Measurements from ENCODE around the gene ARMC3. TPM values are rescaled to one million over a fixed set of nuclear protein-coding genes. Genes with fewer than 3 reads are reported as not detected.

Gene ARMC3
- total RNA-seq (2014; rRNA removed; shearing (Covaris generic)) (not detected in 2 replicates), total RNA-seq (2022) (not detected in 2 replicates), Bru-seq, nascent RNA (percentile 5 among the genes with signal in this experiment), BruChase-seq, experiment 1, labeled RNA remaining after a 6-hour chase (percentile 2 among the genes with signal in this experiment), BruChase-seq, experiment 2, labeled RNA remaining after a 2-hour chase (percentile 4 among the genes with signal in this experiment)
- long read RNA-seq = 0 reads

GRCh38 chr10:22927661-22928403, at the start of gene ARMC3:
TSS of gene ARMC3 (plus strand) at chr10:22928053. CDS start at chr10:22931997, 3,944 bp downstream.
- Histone ChIP-seq H3K36me3 (ENCODE audit: insufficient read depth, low read length) (no peaks in the 10 kb centered on the region), H3K4me1 (ENCODE audit: insufficient read depth, low read length, poor library complexity, severe bottlenecking) (peaks cover 6% of the 10 kb centered on the region), H3K9me2 (ENCODE audit: insufficient read depth, low read length) (no peaks in the 10 kb centered on the region), H4K20me1 (ENCODE audit: insufficient read depth, low read length) (no peaks in the 10 kb centered on the region), H3K4me2 (ENCODE audit: low read length) (no peak within 1 kb of the TSS), H3K27ac (ENCODE audit: low read depth, low read length, poor library complexity, severe bottlenecking) (no peak within 1 kb of the TSS), H3K9me3 (ENCODE audit: low read length) (no peaks in the 10 kb centered on the region), H3K79me2 (ENCODE audit: insufficient read depth, low read depth, low read length) (no peaks in the 10 kb centered on the region), H2AFZ (ENCODE audit: low read length) (no peak within 1 kb of the TSS), H3K4me3 (ENCODE audit: low read depth, low read length, poor library complexity, severe bottlenecking) (no peak within 1 kb of the TSS)
- no TSS peak for BruUV-seq (replicated peaks)
- TF ChIP-seq EZH2phosphoT487 (IDR thresholded peaks at IDR 0.05; ENCODE audit: borderline replicate concordance, low read depth, low read length) = no peak
- TF ChIP-seq CTCF (conservative IDR thresholded peaks at IDR 0.05; ENCODE audit: low read length) = no peak
- intact Hi-C loops (cut with micrococcal nuclease; ENCODE audit: unreplicated experiment) = no loop called here
- ChIA-PET CTCF (ENCODE audit: unreplicated experiment) (interaction anchor here (0.6 kb wide), 1 partner anchor 1617 kb away, joined by 4 read pairs; no protein-coding TSS in a partner anchor), POLR2A (interaction anchor here (1.0 kb wide), 2 partner anchors 73 to 129 kb away, joined by 3 read pairs; no protein-coding TSS in a partner anchor)
- DNase-seq (ENCODE audit: low spot score) = no peak

GRCh38 chr10:22891797-22892196, 36.1 kb upstream of the ARMC3 start:
- Histone ChIP-seq H4K20me1 (ENCODE audit: insufficient read depth, low read length) (no peaks in the 10 kb centered on the region), H2AFZ (ENCODE audit: low read length) (no peak overlapping the region), H3K79me2 (ENCODE audit: insufficient read depth, low read depth, low read length) (no peaks in the 10 kb centered on the region), H3K4me1 (ENCODE audit: insufficient read depth, low read length, poor library complexity, severe bottlenecking) (no peaks in the 10 kb centered on the region), H3K36me3 (ENCODE audit: insufficient read depth, low read length) (no peaks in the 10 kb centered on the region), H3K4me2 (ENCODE audit: low read length) (no peak overlapping the region), H3K4me3 (ENCODE audit: low read depth, low read length, poor library complexity, severe bottlenecking) (no peak overlapping the region), H3K9me2 (ENCODE audit: insufficient read depth, low read length) (no peaks in the 10 kb centered on the region), H3K9me3 (ENCODE audit: low read length) (no peaks in the 10 kb centered on the region), H3K27ac (ENCODE audit: low read depth, low read length, poor library complexity, severe bottlenecking) (no peak overlapping the region)
- intact Hi-C loops (cut with micrococcal nuclease; ENCODE audit: unreplicated experiment) = no loop called here
- BruUV-seq (replicated peaks) = no TSS peak
- no peak for DNase-seq (ENCODE audit: low spot score)
- ChIA-PET POLR2A (no interaction called here), CTCF (ENCODE audit: unreplicated experiment) (no interaction called here)
- TF ChIP-seq CTCF (conservative IDR thresholded peaks at IDR 0.05; ENCODE audit: low read length) (no peak), EZH2phosphoT487 (IDR thresholded peaks at IDR 0.05; ENCODE audit: borderline replicate concordance, low read depth, low read length) (no peak)

- no peaks in the 10 kb centered on the region for H3K36me3 ChIP-seq (ENCODE audit: insufficient read depth, low read length)
- no peaks in the 10 kb centered on the region for H3K9me2 ChIP-seq (ENCODE audit: insufficient read depth, low read length)
- H3K4me1 ChIP-seq (ENCODE audit: insufficient read depth, low read length, poor library complexity, severe bottlenecking) = no peaks in the 10 kb centered on the region
- BruUV-seq (replicated peaks) = no TSS peak
- H3K27ac ChIP-seq (ENCODE audit: low read depth, low read length, poor library complexity, severe bottlenecking) = no peak overlapping the region
- ChIA-PET CTCF (ENCODE audit: unreplicated experiment) (no interaction called here), POLR2A (interaction anchor here (0.6 kb wide), 1 partner anchor 28 kb away, joined by 3 read pairs; no protein-coding TSS in a partner anchor)
- no peak overlapping the region for H2AFZ ChIP-seq (ENCODE audit: low read length)
- H4K20me1 ChIP-seq (ENCODE audit: insufficient read depth, low read length) = no peaks in the 10 kb centered on the region
- DNase-seq (ENCODE audit: low spot score) = no peak
- no peaks in the 10 kb centered on the region for H3K79me2 ChIP-seq (ENCODE audit: insufficient read depth, low read depth, low read length)
- intact Hi-C loops (cut with micrococcal nuclease; ENCODE audit: unreplicated experiment) = no loop called here
- H3K9me3 ChIP-seq (ENCODE audit: low read length) = no peaks in the 10 kb centered on the region
- no peak overlapping the region for H3K4me2 ChIP-seq (ENCODE audit: low read length)
- TF ChIP-seq EZH2phosphoT487 (IDR thresholded peaks at IDR 0.05; ENCODE audit: borderline replicate concordance, low read depth, low read length) = no peak
- no peak for TF ChIP-seq CTCF (conservative IDR thresholded peaks at IDR 0.05; ENCODE audit: low read length)
- H3K4me3 ChIP-seq (ENCODE audit: low read depth, low read length, poor library complexity, severe bottlenecking) = no peak overlapping the region
These were observed 34.1 kb upstream of the ARMC3 start for GRCh38 chr10:22893781-22894180.

Measured in OCI-LY7 (cell line).